ENCODE measurements around the gene SLC8A1.

- TF ChIP-seq CTCF (IDR thresholded peaks at IDR 0.05) (no peak), EZH2 (IDR thresholded peaks at IDR 0.05) (no peak), EZH2phosphoT487 (IDR thresholded peaks at IDR 0.05) (no peak)
Observed at GRCh38 chr2:40179801-40180200, 272.1 kb downstream of the SLC8A1 start.

Data from neural progenitor cell (in vitro differentiated cells).